Measurements from ENCODE around the gene ARHGEF4. TPM values are rescaled to one million over a fixed set of nuclear protein-coding genes. Genes with fewer than 3 reads are reported as not detected.

The ARHGEF4 gene
- total RNA-seq, 1 experiment from 2014 or later, result 26.6 TPM

GRCh38 chr2:131010566-131010965 is 173.9 kb downstream of the ARHGEF4 start:
- no peak for TF ChIP-seq ELF1 (IDR thresholded peaks at IDR 0.05; ENCODE audit: borderline replicate concordance, low read depth)
- no peak for TF ChIP-seq POLR2A (IDR thresholded peaks at IDR 0.05; ENCODE audit: borderline replicate concordance, extremely low read depth, insufficient read depth, insufficient read length)
- TF ChIP-seq CEBPB (IDR thresholded peaks at IDR 0.05; ENCODE audit: low read depth), result no peak
- Histone ChIP-seq H3K4me1 (ENCODE audit: control insufficient read depth in 1 of 2, insufficient read depth in 2 of 2, low read length in 2 of 2) (no peaks in the 10 kb centered on the region), H3K9ac (ENCODE audit: low read length) (no peak overlapping the region), H3K27me3 (ENCODE audit: insufficient read depth, low read length) (no peaks in the 10 kb centered on the region), H3K79me2 (ENCODE audit: insufficient read depth, low read length) (no peaks in the 10 kb centered on the region), H2AFZ (ENCODE audit: low read depth, low read length, poor library complexity, severe bottlenecking) (no peak overlapping the region), H3K4me3 (replicated peaks in 1 of 2; ENCODE audit: low read depth in 1 of 2, low read length in 2 of 2) (no peak overlapping the region), H3K27ac (ENCODE audit: low read depth, low read length) (no peak overlapping the region), H3K9me3 (ENCODE audit: control insufficient read depth in 1 of 2, insufficient read depth in 1 of 2, low read depth in 1 of 2, low read length in 2 of 2) (no peaks in the 10 kb centered on the region), H3K9me2 (ENCODE audit: insufficient read depth) (no peaks in the 10 kb centered on the region), H3K36me3 (ENCODE audit: control insufficient read depth in 1 of 2, insufficient read depth in 2 of 2, low read length in 2 of 2) (no peaks in the 10 kb centered on the region), H3K4me2 (ENCODE audit: low read length) (no peak overlapping the region), H4K20me1 (ENCODE audit: insufficient read depth) (no peaks in the 10 kb centered on the region)
- RAD21 ChIA-PET (ENCODE audit: low non-redundant PET in 1 of 2, low total read pairs in 2 of 2, uncharacterized antibody in 2 of 2, unreplicated experiment in 2 of 2), result no interaction called here
- POLR2A ChIA-PET, result no interaction called here
- DNase-seq (ENCODE audit: low read depth, low spot score), result no peak
- no peak for ATAC-seq
- CTCF ChIA-PET, result no interaction called here
- BruUV-seq (replicated peaks), result no TSS peak
- intact Hi-C loops (cut with micrococcal nuclease), result no loop called here

- intact Hi-C loops (cut with micrococcal nuclease), result no loop called here
- POLR2A ChIA-PET, result no interaction called here
- Histone ChIP-seq H3K27me3 (ENCODE audit: insufficient read depth, low read length) (no peaks in the 10 kb centered on the region), H3K4me1 (ENCODE audit: control insufficient read depth in 1 of 2, insufficient read depth in 2 of 2, low read length in 2 of 2) (no peaks in the 10 kb centered on the region), H3K36me3 (ENCODE audit: control insufficient read depth in 1 of 2, insufficient read depth in 2 of 2, low read length in 2 of 2) (no peaks in the 10 kb centered on the region), H3K79me2 (ENCODE audit: insufficient read depth, low read length) (no peaks in the 10 kb centered on the region), H3K4me2 (ENCODE audit: low read length) (no peak overlapping the region), H3K9ac (ENCODE audit: low read length) (no peak overlapping the region), H3K9me3 (ENCODE audit: control insufficient read depth in 1 of 2, insufficient read depth in 1 of 2, low read depth in 1 of 2, low read length in 2 of 2) (no peaks in the 10 kb centered on the region), H3K9me2 (ENCODE audit: insufficient read depth) (no peaks in the 10 kb centered on the region), H2AFZ (ENCODE audit: low read depth, low read length, poor library complexity, severe bottlenecking) (no peak overlapping the region), H3K27ac (ENCODE audit: low read depth, low read length) (no peak overlapping the region), H4K20me1 (ENCODE audit: insufficient read depth) (no peaks in the 10 kb centered on the region), H3K4me3 (replicated peaks in 1 of 2; ENCODE audit: low read depth in 1 of 2, low read length in 2 of 2) (no peak overlapping the region)
- DNase-seq (ENCODE audit: low read depth, low spot score) (no peak), ATAC-seq (no peak)
- TF ChIP-seq CEBPB (IDR thresholded peaks at IDR 0.05; ENCODE audit: low read depth) (no peak), TCF7L2 (IDR thresholded peaks at IDR 0.05; ENCODE audit: borderline replicate concordance, extremely low read depth, insufficient read depth, insufficient read length) (no peak), SRF (IDR thresholded peaks at IDR 0.05; ENCODE audit: low read depth) (no peak), EZH2phosphoT487 (IDR thresholded peaks at IDR 0.05; ENCODE audit: borderline replicate concordance) (no peak), JUND (IDR thresholded peaks at IDR 0.05) (no peak), MAX (IDR thresholded peaks at IDR 0.05) (no peak), POLR2A (IDR thresholded peaks at IDR 0.05; ENCODE audit: borderline replicate concordance, extremely low read depth, insufficient read depth, insufficient read length) (no peak)
- RAD21 ChIA-PET (ENCODE audit: low non-redundant PET in 1 of 2, low total read pairs in 2 of 2, uncharacterized antibody in 2 of 2, unreplicated experiment in 2 of 2), result no interaction called here
- CTCF ChIA-PET, result no interaction called here
- no TSS peak for BruUV-seq (replicated peaks)
Observed at GRCh38 chr2:131011486-131011885, 174.8 kb downstream of the ARHGEF4 start.

Measured in HCT116 (cell line).